Osteocyte (in vitro differentiated cells): ENCODE data around the gene MIA2. TPM values are rescaled to one million over a fixed set of nuclear protein-coding genes. Genes with fewer than 3 reads are reported as not detected.

ENCODE experiments used
- DNase-seq: peaks from one replicate; pipeline ENCODE4 v3.0.0; 2021; ENCODE audit warnings: mixed read lengths; ENCODE audit not compliant: unreplicated experiment; ENCODE audit errors: extremely low spot score
- H3K27ac Mint-ChIP-seq: one replicate; pipeline ENCODE4 v1.8.0; 2021; ENCODE audit warnings: mild to moderate bottlenecking, mixed read lengths; ENCODE audit not compliant: unreplicated experiment
- H3K27me3 Mint-ChIP-seq: one replicate; pipeline ENCODE4 v1.8.0; 2021; ENCODE audit warnings: mixed read lengths; ENCODE audit not compliant: unreplicated experiment
- H3K36me3 Mint-ChIP-seq: one replicate; pipeline ENCODE4 v1.8.0; 2021; ENCODE audit warnings: mixed read lengths; ENCODE audit not compliant: unreplicated experiment
- H3K4me1 Mint-ChIP-seq: one replicate; pipeline ENCODE4 v1.8.0; 2021; ENCODE audit warnings: mixed read lengths; ENCODE audit not compliant: unreplicated experiment
- H3K4me3 Mint-ChIP-seq: one replicate; pipeline ENCODE4 v1.8.0; 2021; ENCODE audit warnings: mild to moderate bottlenecking, moderate library complexity, mixed read lengths; ENCODE audit not compliant: unreplicated experiment
- H3K9me3 Mint-ChIP-seq: one replicate; pipeline ENCODE4 v1.8.0; 2021; ENCODE audit warnings: mixed read lengths; ENCODE audit not compliant: unreplicated experiment
- CTCF ChIP-seq: fragments of 200-600 bp; sonication (generic); IDR thresholded peaks from 2 replicates; pipeline ENCODE4 v1.5.0; 2021; ENCODE audit warnings: antibody characterized with exemption, mild to moderate bottlenecking, moderate library complexity
- total RNA-seq: library from RNA; stranded (reverse); gene quantifications from 2 replicates; pipeline ENCODE4 v1.2.1, GENCODE V29; 2021

MIA2 gene
- total RNA-seq, 1 donor from 2014 or later = 22.5 TPM

- DNase-seq = no peak
- Mint-ChIP-seq H3K9me3 (peaks cover 8% of the 10 kb centered on the region), H3K27ac (no peak overlapping the region), H3K4me1 (peaks cover 22% of the 10 kb centered on the region), H3K4me3 (no peak overlapping the region), H3K36me3 (no peaks in the 10 kb centered on the region), H3K27me3 (peaks cover 2% of the 10 kb centered on the region)
- TF ChIP-seq CTCF = no peak
Observed at GRCh38 chr14:39264057-39264456, 30.3 kb downstream of the MIA2 start.

DNA sequence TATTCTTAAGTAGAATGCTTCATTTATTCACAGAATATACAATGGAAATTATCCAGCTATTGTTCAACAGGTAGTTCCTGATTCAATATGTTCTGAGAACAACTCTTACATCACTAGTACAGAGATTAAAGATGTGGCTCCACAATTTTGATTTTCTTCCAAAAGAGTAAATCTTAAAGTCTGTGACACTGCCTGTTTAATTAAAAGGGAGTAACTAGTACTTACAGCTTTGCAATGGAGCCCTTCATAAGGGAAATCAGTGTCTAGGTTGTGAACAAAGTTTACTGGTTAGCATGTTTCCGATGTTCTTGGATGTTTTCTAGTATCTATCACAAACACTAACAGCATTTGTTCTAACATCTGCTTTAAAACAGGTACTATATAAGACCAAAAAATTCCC is 30.8 kb downstream of the MIA2 start:
- no peak overlapping the region for H3K27ac Mint-ChIP-seq
- H3K27me3 Mint-ChIP-seq = peaks cover 2% of the 10 kb centered on the region
- H3K36me3 Mint-ChIP-seq = no peaks in the 10 kb centered on the region
- DNase-seq = no peak
- H3K4me1 Mint-ChIP-seq = peaks cover 27% of the 10 kb centered on the region
- H3K9me3 Mint-ChIP-seq = peaks cover 8% of the 10 kb centered on the region
- H3K4me3 Mint-ChIP-seq = no peak overlapping the region
- no peak for TF ChIP-seq CTCF

DNA sequence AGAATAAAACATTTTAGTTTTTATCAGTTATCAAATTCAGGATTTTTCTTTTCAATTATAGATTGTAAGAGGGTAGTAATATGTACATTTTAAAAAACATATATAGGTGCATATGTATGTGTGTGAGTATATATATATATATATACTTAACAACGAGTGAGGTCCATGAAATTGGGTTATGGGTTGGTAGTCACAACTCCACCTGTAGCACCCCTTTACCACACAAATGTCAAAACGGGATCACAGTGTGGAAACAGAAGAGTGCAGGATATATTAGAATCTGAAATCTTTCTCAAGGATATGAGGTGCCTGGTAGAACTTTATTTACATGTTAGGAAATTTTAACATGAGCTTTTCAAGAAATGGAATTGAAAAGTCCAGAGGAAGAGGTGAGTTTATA is 31.3 kb downstream of the MIA2 start:
- Mint-ChIP-seq H3K4me1 (peaks cover 32% of the 10 kb centered on the region), H3K27ac (peak overlapping the region; percentile 96), H3K9me3 (peaks cover 8% of the 10 kb centered on the region), H3K36me3 (no peaks in the 10 kb centered on the region), H3K27me3 (no peaks in the 10 kb centered on the region), H3K4me3 (peak overlapping the region; percentile 92)
- no peak for DNase-seq
- TF ChIP-seq CTCF = no peak

GRCh38 chr14:39265806-39266524 is 32.2 kb downstream of the MIA2 start:
- no peak for TF ChIP-seq CTCF
- Mint-ChIP-seq H3K27ac (peak overlapping the region; percentile 96), H3K36me3 (no peaks in the 10 kb centered on the region), H3K4me1 (peaks cover 39% of the 10 kb centered on the region), H3K27me3 (no peaks in the 10 kb centered on the region), H3K9me3 (peaks cover 8% of the 10 kb centered on the region), H3K4me3 (peak overlapping the region; percentile 92)
- no peak for DNase-seq

GRCh38 chr14:39266525-39266870 is 32.8 kb downstream of the MIA2 start:
- no peak for TF ChIP-seq CTCF
- H3K4me1 Mint-ChIP-seq = peaks cover 42% of the 10 kb centered on the region
- H3K27me3 Mint-ChIP-seq = no peaks in the 10 kb centered on the region
- DNase-seq = peak; percentile 87
- peak overlapping the region; percentile 96 for H3K27ac Mint-ChIP-seq
- peaks cover 8% of the 10 kb centered on the region for H3K9me3 Mint-ChIP-seq
- no peaks in the 10 kb centered on the region for H3K36me3 Mint-ChIP-seq
- peak overlapping the region; percentile 92 for H3K4me3 Mint-ChIP-seq
